GM13977 (cell line): ENCODE measurements around the gene SKIDA1.

ENCODE experiments used
- DNase-seq: peaks from one replicate; pipeline ENCODE4 v3.0.0; 2012; ENCODE audit warnings: low spot score
- in situ Hi-C: fragments of 300-500 bp; cut with MboI; formaldehyde crosslinking; loops from one replicate; pipeline ENCODE4 v1.12.0; 2022; ENCODE audit warnings: low sequenced_read_pairs, low pct_unique_long_range_greater_than_20kb, mixed read lengths, inconsistent platforms; ENCODE audit not compliant: unreplicated experiment
- TF ChIP-seq, protein P1 (sequence below): IDR thresholded peaks from 2 replicates; pipeline ENCODE4 v1.5.1; 2012; ENCODE audit warnings: mild to moderate bottlenecking, control low read depth; ENCODE audit not compliant: insufficient read depth; ENCODE audit errors: extremely low read depth, missing control alignments

Gene SKIDA1

DNA sequence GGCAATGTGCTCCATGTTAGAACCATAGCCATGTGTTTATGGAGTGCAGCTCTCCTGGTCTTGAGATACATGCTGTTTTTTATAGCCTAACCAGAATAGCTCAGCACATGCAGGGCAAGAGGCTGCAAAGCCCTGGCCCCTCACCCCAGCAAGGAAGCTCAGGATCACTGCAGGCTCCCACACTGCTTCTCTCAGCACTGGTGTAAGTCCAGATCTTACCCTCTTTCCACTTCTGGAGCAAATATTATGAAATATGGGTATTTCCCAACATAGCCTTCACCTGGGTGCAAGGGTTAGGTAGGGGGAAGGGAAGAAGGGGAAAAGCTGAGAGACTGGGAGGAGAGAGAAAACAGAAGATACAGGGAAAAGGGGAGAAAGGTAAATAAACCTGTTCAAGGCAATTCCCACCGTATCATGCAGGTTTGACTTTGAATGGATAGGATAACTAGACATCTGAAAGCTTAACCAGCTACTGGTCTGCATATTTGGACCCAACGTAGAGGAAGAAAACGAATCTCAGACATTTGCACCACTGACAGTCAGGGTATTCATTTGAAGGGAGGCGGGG lies 19.7 kb downstream of the SKIDA1 start:
- DNase-seq = no peak
- in situ Hi-C loops = no loop called here
- TF ChIP-seq, protein P1, sequence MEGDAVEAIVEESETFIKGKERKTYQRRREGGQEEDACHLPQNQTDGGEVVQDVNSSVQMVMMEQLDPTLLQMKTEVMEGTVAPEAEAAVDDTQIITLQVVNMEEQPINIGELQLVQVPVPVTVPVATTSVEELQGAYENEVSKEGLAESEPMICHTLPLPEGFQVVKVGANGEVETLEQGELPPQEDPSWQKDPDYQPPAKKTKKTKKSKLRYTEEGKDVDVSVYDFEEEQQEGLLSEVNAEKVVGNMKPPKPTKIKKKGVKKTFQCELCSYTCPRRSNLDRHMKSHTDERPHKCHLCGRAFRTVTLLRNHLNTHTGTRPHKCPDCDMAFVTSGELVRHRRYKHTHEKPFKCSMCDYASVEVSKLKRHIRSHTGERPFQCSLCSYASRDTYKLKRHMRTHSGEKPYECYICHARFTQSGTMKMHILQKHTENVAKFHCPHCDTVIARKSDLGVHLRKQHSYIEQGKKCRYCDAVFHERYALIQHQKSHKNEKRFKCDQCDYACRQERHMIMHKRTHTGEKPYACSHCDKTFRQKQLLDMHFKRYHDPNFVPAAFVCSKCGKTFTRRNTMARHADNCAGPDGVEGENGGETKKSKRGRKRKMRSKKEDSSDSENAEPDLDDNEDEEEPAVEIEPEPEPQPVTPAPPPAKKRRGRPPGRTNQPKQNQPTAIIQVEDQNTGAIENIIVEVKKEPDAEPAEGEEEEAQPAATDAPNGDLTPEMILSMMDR = no peak

DNA sequence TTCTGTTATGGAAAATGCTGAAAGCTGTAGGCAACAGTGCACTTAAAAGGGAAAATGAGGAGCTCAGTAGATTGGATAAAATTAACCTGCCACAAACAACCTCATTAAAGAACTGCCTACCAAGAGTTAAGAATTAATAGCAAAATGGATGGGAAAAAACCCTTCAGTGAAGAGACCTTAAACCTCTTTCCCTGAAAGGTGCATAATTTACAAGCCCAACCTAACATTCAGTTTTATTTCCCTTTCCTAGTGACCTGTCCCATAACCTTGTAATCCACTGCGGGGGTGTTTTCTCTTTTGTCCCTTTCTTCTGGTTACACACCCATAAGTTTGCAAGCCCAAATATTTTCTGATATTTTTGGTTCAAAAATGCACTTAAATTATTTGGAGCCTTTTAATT lies 21.9 kb downstream of the SKIDA1 start:
- in situ Hi-C loops = no loop called here
- TF ChIP-seq, protein P1 = no peak
- DNase-seq = no peak

DNA sequence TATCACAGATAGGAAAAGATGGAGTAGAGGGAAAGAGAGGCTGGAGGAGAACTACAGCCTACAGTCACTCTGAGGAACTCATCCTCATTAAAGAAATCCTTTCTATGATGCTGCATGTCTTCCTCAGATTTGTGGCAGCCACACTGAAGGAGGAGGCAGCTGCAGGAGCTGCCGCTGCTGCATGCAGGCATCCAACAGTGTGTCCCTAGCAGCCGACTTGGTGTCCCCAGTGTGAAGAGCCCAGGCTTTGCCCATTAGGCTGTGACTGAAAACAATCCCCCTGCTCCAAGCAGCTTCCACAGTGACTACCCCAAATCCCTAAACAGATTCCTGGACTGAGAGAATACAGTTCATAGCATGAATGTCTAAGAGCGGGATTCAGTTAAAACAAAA lies 23.1 kb downstream of the SKIDA1 start:
- in situ Hi-C loops = no loop called here
- TF ChIP-seq, protein P1 = no peak
- DNase-seq = no peak

DNA sequence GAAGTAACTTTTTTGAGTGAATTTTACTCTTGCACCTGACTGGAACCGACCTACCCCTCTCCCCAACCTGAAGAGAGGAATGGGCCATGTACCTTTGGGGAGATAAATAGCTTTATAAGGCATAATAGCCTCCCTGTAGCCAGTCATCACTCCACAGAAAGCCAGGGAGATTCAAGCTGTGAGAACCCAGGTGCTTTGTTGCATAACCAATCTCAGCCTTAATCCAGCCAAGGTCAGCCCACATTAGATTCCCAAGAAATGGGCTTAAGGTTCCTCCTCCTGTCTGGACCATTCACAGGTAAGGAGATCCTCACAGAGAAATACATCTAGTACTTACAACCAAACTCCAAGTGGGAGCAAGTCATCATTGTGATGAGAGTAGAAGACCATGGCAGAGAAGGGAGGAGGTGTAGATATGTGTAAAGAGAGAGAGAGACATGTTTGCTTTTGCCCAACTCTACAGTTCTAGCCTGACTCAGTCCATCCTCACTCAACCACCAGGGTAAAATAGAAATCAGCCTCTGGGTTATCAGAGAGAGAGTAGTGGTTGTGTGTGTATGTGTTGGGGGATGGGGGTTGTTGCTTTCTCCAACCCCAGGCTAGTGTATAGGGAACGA lies 23.6 kb downstream of the SKIDA1 start:
- no peak for DNase-seq
- TF ChIP-seq, protein P1 = no peak
- in situ Hi-C loops = no loop called here

DNA sequence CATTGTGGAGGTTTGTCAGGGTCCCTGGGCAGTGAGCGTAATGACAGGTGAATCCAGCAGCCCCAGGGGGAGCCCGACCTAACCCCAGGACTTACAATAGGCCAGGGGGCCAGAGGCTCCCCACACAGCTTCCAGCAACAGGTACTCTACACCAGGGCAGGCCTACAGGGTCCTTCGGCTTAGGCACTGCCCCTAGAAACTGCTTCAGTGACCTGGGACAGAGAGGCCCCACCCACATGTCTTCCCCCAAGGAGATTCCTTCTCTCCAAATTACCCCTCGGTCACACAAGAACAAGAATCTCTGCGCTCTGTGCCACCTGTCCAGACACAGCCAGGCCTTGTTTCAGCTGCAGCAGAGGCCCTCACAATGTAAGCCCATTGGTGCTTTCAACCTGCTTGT lies 24.4 kb downstream of the SKIDA1 start:
- in situ Hi-C loops = no loop called here
- DNase-seq = no peak
- TF ChIP-seq, protein P1 = no peak

DNA sequence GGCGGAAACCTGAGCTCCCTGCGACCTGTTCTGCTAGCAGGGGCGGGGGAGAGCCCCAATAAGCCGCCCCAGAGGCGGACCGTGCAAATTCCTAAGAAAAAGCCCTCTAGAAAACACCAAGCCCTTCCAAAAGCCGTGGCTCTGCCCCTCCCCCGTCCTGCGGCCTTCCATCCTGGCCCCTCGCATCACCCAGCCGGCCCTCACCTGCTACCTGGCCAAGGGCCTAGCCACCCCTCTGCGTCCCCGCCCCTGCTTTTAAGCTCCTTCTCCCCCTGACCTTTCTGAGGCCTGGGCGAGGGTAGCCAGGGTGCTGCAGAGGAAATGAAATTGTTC lies 24.9 kb downstream of the SKIDA1 start:
- TF ChIP-seq, protein P1 = no peak
- no peak for DNase-seq
- in situ Hi-C loops = no loop called here
